Thoracic aorta (tissue), 2 donors: ENCODE measurements around the gene MIGA2. TPM values are rescaled to one million over a fixed set of nuclear protein-coding genes. Genes with fewer than 3 reads are reported as not detected.
A peak's percentile ranks its signal among the peaks of the same experiment; 100 is the strongest.

Source experiments
- ATAC-seq: fragments of 150-250 bp; one replicate; pipeline ENCODE4 v1.8.0; 2017; ENCODE audit warnings: low read depth; ENCODE audit not compliant: insufficient number of reproducible peaks, low FRiP score
- DNase-seq: peaks from one replicate; pipeline ENCODE4 v3.0.0-alpha.2; 2020; ENCODE audit warnings: low spot score
- H3K27ac ChIP-seq, 2 donors: fragments of 200-600 bp; sonication (generic); 1 replicate in 1 of 2; 2 replicates in 1 of 2; pipeline ENCODE4 v1.5.1; 2016; ENCODE audit warnings: mild to moderate bottlenecking in 2 of 2, moderate library complexity in 2 of 2
- H3K27me3 ChIP-seq: fragments of 200-600 bp; sonication (generic); replicated peaks from 2 replicates; pipeline ENCODE4 v1.6.0; 2016; ENCODE audit warnings: mild to moderate bottlenecking; ENCODE audit not compliant: insufficient read depth
- H3K36me3 ChIP-seq: fragments of 200-600 bp; sonication (generic); one replicate; pipeline ENCODE4 v1.5.1; 2016
- H3K4me1 ChIP-seq, 2 donors: fragments of 200-600 bp; sonication (generic); 1 replicate in 1 of 2; 2 replicates in 1 of 2; pipeline versions ENCODE4 v1.5.1 to v1.6.0; 2016; ENCODE audit warnings: low read depth in 2 of 2, mild to moderate bottlenecking in 1 of 2; ENCODE audit not compliant: control insufficient read depth in 1 of 2
- H3K4me3 ChIP-seq: fragments of 200-600 bp; sonication (generic); 2 replicates; pipeline ENCODE4 v1.5.1; 2016; ENCODE audit warnings: mild to moderate bottlenecking
- H3K9me3 ChIP-seq: fragments of 200-600 bp; sonication (generic); 2 replicates; pipeline ENCODE4 v1.5.1; 2016
- total RNA-seq, 2 donors: library from RNA; depleted of rRNA; stranded (reverse); fragments of >200 nt; gene quantifications; one replicate each; pipeline versions ENCODE4 v1.1.0 to v1.2.3, GENCODE V29; 2016
- TF ChIP-seq, protein P1 (sequence below): fragments of 200-600 bp; sonication (generic); IDR thresholded peaks from one replicate; pipeline ENCODE4 v1.5.1; 2019; ENCODE audit warnings: antibody characterized with exemption

The MIGA2 gene
- total RNA-seq, 2 donors from 2014 or later: 30.3 to 31.3 TPM

GRCh38 chr9:129008469-129008965 is 27.9 kb upstream of the MIGA2 start:
- peaks cover 14 to 25% of the 10 kb centered on the region in 2 donors for H3K4me1 ChIP-seq

GRCh38 chr9:129008986-129009583 is 27.3 kb upstream of the MIGA2 start:
- TF ChIP-seq, protein P1, sequence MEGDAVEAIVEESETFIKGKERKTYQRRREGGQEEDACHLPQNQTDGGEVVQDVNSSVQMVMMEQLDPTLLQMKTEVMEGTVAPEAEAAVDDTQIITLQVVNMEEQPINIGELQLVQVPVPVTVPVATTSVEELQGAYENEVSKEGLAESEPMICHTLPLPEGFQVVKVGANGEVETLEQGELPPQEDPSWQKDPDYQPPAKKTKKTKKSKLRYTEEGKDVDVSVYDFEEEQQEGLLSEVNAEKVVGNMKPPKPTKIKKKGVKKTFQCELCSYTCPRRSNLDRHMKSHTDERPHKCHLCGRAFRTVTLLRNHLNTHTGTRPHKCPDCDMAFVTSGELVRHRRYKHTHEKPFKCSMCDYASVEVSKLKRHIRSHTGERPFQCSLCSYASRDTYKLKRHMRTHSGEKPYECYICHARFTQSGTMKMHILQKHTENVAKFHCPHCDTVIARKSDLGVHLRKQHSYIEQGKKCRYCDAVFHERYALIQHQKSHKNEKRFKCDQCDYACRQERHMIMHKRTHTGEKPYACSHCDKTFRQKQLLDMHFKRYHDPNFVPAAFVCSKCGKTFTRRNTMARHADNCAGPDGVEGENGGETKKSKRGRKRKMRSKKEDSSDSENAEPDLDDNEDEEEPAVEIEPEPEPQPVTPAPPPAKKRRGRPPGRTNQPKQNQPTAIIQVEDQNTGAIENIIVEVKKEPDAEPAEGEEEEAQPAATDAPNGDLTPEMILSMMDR: no peak
- ATAC-seq (no peak), DNase-seq (no peak)
- Histone ChIP-seq H3K27ac (peak overlapping the region in 1 of 2 donors; percentile 68), H3K9me3 (no peaks in the 10 kb centered on the region), H3K4me1 (peaks cover 14 to 25% of the 10 kb centered on the region in 2 donors), H3K36me3 (peaks cover 40% of the 10 kb centered on the region), H3K4me3 (no peak overlapping the region), H3K27me3 (no peaks in the 10 kb centered on the region)

More at GRCh38 chr9:129008469-129008965, 27.9 kb upstream of the MIGA2 start:
- DNase-seq (no peak), ATAC-seq (no peak)
- no peaks in the 10 kb centered on the region for H3K9me3 ChIP-seq
- H3K36me3 ChIP-seq: peaks cover 34% of the 10 kb centered on the region
- H3K27ac ChIP-seq: peak overlapping the region; percentile 68 to 73
- H3K4me3 ChIP-seq: no peak overlapping the region
- H3K27me3 ChIP-seq: no peaks in the 10 kb centered on the region
- TF ChIP-seq, protein P1: no peak

- TF ChIP-seq, protein P1: no peak
- DNase-seq: no peak
- Histone ChIP-seq H3K27me3 (no peaks in the 10 kb centered on the region), H3K4me3 (no peak overlapping the region), H3K27ac (no peak overlapping the region), H3K9me3 (no peaks in the 10 kb centered on the region), H3K36me3 (peaks cover 44% of the 10 kb centered on the region), H3K4me1 (peaks cover 14 to 25% of the 10 kb centered on the region in 2 donors)
- ATAC-seq: no peak
Observed at GRCh38 chr9:129009584-129010141, 26.8 kb upstream of the MIGA2 start.

DNA sequence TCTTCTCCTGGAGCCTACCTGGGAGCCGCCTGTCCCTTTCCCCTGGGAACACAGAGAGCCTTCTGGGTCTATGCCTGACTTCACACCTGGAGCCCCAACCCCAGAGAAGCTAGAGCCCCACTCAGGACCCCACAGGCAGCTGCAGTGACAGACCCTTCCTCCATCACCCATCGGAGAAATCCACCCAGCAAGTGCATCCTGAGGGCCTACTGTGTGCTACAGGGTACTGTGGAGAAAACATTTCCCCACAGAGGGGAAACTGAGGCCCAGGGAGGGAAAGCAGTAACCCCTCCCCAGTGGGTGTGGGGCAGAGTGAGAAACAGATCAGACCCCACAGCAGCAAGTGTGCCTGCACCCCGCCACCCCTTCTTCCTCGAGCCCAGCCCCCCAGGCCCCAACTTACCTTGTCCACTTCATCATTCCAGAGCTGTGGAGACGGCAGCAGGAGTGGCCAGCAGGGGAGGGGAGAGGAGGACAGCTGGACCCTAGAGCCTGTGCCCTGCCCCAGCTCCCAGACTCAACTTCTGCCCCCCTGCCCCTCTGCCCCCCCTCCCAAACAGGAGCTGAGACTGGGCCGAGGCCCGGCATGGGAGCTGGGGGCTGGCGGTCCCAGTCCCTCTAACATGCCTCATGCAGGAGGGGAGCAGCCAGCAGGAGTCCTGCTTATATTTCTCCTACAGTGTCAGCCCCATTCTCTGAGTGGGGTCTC is 26.0 kb upstream of the MIGA2 start:
- peaks cover 14 to 25% of the 10 kb centered on the region in 2 donors for H3K4me1 ChIP-seq
- ATAC-seq: no peak
- TF ChIP-seq, protein P1: no peak
- H3K27me3 ChIP-seq: no peaks in the 10 kb centered on the region
- no peak for DNase-seq
- H3K9me3 ChIP-seq: no peaks in the 10 kb centered on the region
- peaks cover 39% of the 10 kb centered on the region for H3K36me3 ChIP-seq
- no peak overlapping the region for H3K4me3 ChIP-seq
- H3K27ac ChIP-seq: no peak overlapping the region

GRCh38 chr9:129011170-129011569 is 25.3 kb upstream of the MIGA2 start:
- ATAC-seq (no peak), DNase-seq (no peak)
- Histone ChIP-seq H3K4me1 (peaks cover 14 to 24% of the 10 kb centered on the region in 2 donors), H3K4me3 (no peak overlapping the region), H3K27ac (no peak overlapping the region), H3K9me3 (no peaks in the 10 kb centered on the region), H3K27me3 (no peaks in the 10 kb centered on the region), H3K36me3 (peaks cover 39% of the 10 kb centered on the region)
- TF ChIP-seq, protein P1: no peak
